ENCODE data around the gene NAP1L1.

Gene NAP1L1

DNA sequence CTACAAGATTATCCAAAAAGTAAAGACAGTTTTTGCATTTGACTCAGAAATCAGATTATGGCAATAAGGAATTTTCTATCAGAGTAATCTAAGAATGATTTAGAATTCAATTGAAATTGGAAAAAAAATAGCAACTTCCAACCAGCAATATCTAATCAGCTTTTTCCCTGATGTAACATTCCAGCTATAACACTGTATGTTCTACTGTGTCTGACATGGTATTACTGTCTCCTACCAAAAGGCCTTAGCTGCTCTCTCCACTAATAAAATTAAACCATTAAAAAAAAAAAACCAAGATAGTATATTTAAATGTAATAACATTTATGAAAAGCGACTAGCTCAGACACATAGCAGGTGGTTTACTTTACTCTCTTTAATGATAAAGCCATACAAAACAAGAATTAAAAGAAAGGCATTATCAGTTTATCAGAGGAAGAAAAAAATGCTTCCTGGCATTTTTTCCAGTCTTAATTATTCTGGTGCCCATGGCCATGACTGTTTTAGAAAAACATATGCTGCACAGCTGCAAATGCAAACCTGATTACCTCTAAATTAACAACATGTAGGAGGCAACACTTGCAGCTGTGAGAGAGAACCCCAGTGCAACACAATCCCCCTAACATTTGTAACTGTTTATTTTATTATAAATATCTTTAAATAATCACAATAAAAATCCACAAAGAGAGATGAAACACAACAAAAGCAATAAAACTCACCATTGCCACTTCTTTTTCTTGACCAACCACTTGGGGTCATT is 81.7 kb downstream of the NAP1L1 start:
- TF ChIP-seq, protein P1, sequence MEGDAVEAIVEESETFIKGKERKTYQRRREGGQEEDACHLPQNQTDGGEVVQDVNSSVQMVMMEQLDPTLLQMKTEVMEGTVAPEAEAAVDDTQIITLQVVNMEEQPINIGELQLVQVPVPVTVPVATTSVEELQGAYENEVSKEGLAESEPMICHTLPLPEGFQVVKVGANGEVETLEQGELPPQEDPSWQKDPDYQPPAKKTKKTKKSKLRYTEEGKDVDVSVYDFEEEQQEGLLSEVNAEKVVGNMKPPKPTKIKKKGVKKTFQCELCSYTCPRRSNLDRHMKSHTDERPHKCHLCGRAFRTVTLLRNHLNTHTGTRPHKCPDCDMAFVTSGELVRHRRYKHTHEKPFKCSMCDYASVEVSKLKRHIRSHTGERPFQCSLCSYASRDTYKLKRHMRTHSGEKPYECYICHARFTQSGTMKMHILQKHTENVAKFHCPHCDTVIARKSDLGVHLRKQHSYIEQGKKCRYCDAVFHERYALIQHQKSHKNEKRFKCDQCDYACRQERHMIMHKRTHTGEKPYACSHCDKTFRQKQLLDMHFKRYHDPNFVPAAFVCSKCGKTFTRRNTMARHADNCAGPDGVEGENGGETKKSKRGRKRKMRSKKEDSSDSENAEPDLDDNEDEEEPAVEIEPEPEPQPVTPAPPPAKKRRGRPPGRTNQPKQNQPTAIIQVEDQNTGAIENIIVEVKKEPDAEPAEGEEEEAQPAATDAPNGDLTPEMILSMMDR (IDR thresholded peaks at IDR 0.05; ENCODE audit: low read depth, low read length, missing control alignments): no peak
- in situ Hi-C loops (cut with HindIII; ENCODE audit: low sequenced_read_pairs): no loop called here
- no peak overlapping the region for H3K4me3 ChIP-seq (ENCODE audit: low read depth, low read length)
- DNase-seq (ENCODE audit: low read depth): no peak

DNA sequence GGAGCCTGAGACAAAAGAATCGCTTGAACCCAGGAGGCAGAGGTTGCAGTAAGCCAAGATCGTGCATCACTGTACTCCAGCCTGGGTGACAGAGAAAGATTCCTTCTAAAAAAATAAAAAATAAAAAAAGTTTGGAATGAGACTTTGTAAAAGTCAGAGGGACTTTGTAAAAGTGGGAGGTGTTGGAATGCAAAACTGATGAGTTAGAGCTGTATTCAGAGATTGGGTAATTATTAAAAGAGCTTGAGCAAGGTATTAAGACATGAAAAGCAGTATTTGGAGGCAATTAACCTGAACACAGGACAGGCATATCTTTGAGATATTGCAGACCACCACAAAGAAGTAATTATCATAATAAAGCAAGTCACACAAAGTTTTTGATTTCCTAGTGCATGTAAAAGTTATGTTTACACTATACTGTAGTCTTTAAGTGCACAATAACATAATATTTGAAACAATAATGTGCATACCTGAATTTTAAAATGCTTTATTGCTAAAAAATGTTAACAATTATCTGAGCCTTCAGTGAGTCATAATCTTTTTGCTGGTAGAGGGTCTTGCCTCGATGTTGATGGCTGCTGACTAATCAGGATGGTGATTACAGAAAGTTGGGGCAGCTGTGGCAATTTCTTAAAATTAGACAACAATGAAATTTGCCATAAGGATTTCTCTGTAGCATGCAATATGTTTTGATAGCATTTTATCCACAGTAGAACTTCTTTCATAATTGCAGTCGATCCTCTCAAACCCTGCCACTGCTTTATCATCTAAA is 86.0 kb downstream of the NAP1L1 start:
- H3K4me3 ChIP-seq (ENCODE audit: low read depth, low read length): no peak overlapping the region
- TF ChIP-seq, protein P1 (IDR thresholded peaks at IDR 0.05; ENCODE audit: low read depth, low read length, missing control alignments): no peak

DNA sequence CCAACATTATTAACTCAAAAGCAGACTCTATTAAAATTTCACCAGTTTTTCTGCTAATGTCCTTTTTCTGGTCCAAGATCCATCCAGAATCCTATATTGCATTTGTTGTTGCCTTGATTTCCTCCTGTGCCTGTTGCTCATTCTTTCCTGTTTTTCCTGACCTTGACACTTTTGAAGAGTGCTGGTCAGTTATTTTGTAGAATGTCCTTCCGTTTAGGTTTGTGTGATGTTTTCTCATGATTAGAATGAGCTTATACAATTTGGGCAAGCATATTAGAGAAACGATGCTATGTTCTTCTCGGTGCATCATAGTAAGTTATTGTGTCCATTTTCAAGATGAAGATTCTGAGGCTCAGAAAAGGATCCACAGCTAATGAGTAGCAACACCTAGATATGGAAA is 86.8 kb downstream of the NAP1L1 start:
- in situ Hi-C loops (cut with HindIII; ENCODE audit: low sequenced_read_pairs): no loop called here
- TF ChIP-seq, protein P1 (IDR thresholded peaks at IDR 0.05; ENCODE audit: low read depth, low read length, missing control alignments): no peak
- DNase-seq (ENCODE audit: low read depth): no peak
- H3K4me3 ChIP-seq (ENCODE audit: low read depth, low read length): no peak overlapping the region

More for the DNA sequence above, 86.0 kb downstream of the NAP1L1 start:
- no peak for DNase-seq (ENCODE audit: low read depth)
- in situ Hi-C loops (cut with HindIII; ENCODE audit: low sequenced_read_pairs): no loop called here

DNA sequence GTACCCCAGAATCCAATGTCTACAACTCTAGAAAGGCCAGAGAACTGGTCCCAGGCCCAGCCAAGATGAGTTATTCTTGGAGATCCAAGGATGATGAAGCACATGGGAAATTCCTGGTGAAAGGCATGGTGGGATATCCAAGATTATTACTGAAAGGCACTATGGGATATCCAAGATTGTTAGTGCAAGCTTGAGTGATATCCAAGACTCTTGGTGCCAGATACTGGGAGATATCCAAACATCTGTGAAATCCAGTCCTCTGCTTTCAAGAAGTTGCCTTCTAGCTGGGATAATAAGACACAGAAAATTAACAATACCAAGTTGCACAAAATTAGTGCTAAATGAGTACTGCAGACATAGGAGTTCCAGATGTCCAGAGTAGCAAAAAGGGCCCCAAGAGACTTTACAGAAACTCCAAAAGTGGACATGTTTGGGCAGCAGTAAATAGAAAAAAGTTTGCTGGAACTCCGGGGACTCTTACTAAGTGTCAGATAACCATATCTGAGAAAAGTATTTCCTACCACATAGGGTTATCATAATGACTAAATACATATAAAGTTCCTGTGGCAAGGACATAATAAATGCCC is 87.5 kb downstream of the NAP1L1 start:
- DNase-seq (ENCODE audit: low read depth): no peak
- no peak overlapping the region for H3K4me3 ChIP-seq (ENCODE audit: low read depth, low read length)
- in situ Hi-C loops (cut with HindIII; ENCODE audit: low sequenced_read_pairs): no loop called here
- TF ChIP-seq, protein P1 (IDR thresholded peaks at IDR 0.05; ENCODE audit: low read depth, low read length, missing control alignments): no peak

DNA sequence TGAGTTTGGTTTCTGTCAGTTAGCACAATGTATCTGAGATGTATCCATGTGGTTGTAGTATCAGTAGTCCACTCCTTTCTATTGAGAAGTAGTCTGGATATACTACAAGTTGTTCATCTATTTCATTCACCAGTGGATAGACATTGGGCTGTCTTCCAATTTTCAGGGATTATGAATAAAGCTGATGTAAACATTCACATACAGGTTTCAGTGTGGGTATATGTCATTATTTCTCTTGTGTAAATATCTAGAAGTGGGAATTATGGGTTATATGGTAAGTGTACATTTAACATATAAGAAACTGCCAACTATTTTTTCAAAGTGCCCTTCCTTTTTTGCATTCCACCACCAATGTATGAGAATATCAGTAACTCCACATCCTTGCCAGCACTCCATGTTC is 88.8 kb downstream of the NAP1L1 start:
- no peak overlapping the region for H3K4me3 ChIP-seq (ENCODE audit: low read depth, low read length)
- DNase-seq (ENCODE audit: low read depth): no peak
- in situ Hi-C loops (cut with HindIII; ENCODE audit: low sequenced_read_pairs): no loop called here
- TF ChIP-seq, protein P1 (IDR thresholded peaks at IDR 0.05; ENCODE audit: low read depth, low read length, missing control alignments): no peak

DNA sequence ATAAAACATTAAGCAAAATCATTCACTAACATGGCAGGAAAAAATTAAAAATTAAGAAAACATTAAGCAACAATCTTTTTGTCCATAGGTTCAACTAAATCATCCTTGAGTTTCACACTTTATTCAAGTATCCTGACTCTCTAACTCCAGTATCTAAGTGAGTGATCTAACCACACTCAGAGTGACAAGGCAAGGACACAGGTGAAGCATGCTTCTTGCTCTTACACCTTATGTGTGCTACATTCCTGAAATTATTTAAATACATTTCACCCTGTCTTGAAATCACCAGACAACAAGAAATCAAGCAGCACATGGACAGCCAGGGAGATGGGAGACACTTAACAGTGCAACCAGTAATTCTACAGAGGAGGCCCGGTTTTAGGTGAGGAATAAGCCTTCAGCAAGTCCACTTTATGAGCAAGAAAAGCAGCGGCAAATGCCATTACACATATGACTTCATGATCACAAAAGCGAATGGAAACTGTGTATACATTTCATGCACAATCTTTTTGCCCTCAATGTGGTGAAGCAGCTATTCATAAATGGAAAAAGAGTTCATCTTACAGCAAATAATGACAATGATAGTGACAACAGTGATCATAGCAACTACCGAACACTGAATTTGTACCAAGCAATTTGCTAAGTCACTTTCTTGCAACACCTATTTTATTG is 90.3 kb downstream of the NAP1L1 start:
- in situ Hi-C loops (cut with HindIII; ENCODE audit: low sequenced_read_pairs): no loop called here
- DNase-seq (ENCODE audit: low read depth): no peak
- TF ChIP-seq, protein P1 (IDR thresholded peaks at IDR 0.05; ENCODE audit: low read depth, low read length, missing control alignments): no peak
- no peak overlapping the region for H3K4me3 ChIP-seq (ENCODE audit: low read depth, low read length)
